GM21825 (cell line): ENCODE measurements around the gene FCHSD2.
"Not testable (repeated sequence)": the region's sequence is repeated elsewhere in the genome, so short reads cannot be mapped to it uniquely, and the experiment has no call there.

Experiments
- ATAC-seq: cut with Tn5 transposase; IDR thresholded peaks from one replicate; pipeline ENCODE4 v1.9.1; 2021; ENCODE audit warnings: mild to moderate bottlenecking, moderate library complexity; ENCODE audit not compliant: unreplicated experiment

The FCHSD2 gene

GRCh38 chr11:72811686-72812085 is 330.4 kb downstream of the FCHSD2 start:
- ATAC-seq, result not testable (repeated sequence)

- ATAC-seq, result no peak
These were observed 333.8 kb downstream of the FCHSD2 start for GRCh38 chr11:72808331-72808798.

GRCh38 chr11:72807792-72808191 is 334.3 kb downstream of the FCHSD2 start:
- ATAC-seq, result no peak

- ATAC-seq, result no peak
These were observed 335.0 kb downstream of the FCHSD2 start for GRCh38 chr11:72807021-72807693.

GRCh38 chr11:72806378-72806777 is 335.7 kb downstream of the FCHSD2 start:
- not testable (repeated sequence) for ATAC-seq

GRCh38 chr11:72805216-72805615 is 336.9 kb downstream of the FCHSD2 start:
- no peak for ATAC-seq

- no peak for ATAC-seq
These were observed 339.3 kb downstream of the FCHSD2 start for GRCh38 chr11:72802822-72803221.

GRCh38 chr11:72799441-72799840 is 342.7 kb downstream of the FCHSD2 start:
- ATAC-seq, result no peak

- no peak for ATAC-seq
These were observed 343.8 kb downstream of the FCHSD2 start for GRCh38 chr11:72798361-72798760.

GRCh38 chr11:72793425-72794367 is 348.4 kb downstream of the FCHSD2 start, which contains the start of gene STARD10:
Gene STARD10, minus strand, starts transcription at chr11:72794047. Its CDS starts 12,866 bp downstream, at chr11:72781181.
- ATAC-seq, result peak; percentile 86

GRCh38 chr11:72793076-72793424 is 349.1 kb downstream of the FCHSD2 start:
- ATAC-seq, result no peak

- ATAC-seq, result no peak
These were observed 349.6 kb downstream of the FCHSD2 start for GRCh38 chr11:72792437-72793021.

GRCh38 chr11:72791228-72791627 is 350.9 kb downstream of the FCHSD2 start:
- ATAC-seq, result not testable (repeated sequence)

GRCh38 chr11:72789493-72790131 is 352.5 kb downstream of the FCHSD2 start:
- ATAC-seq, result no peak

- no peak for ATAC-seq
These were observed 353.9 kb downstream of the FCHSD2 start for GRCh38 chr11:72788241-72788640.

GRCh38 chr11:72787216-72788104 is 354.7 kb downstream of the FCHSD2 start:
- ATAC-seq, result no peak
